SK-N-SH (cell line): ENCODE results near the gene MRPL19. TPM values are rescaled to one million over a fixed set of nuclear protein-coding genes. Genes with fewer than 3 reads are reported as not detected.

Source experiments
- CTCF ChIA-PET: fragments of 300-600, 350-600 bp; formaldehyde crosslinking; extraction: SDS; loops from one replicate; lab custom pipeline; 2021; lab: Yijun Ruan, JAX
- POLR2A ChIA-PET: fragments of 350-600 bp; sonication (Branson Sonifier 250); formaldehyde crosslinking; extraction: SDS; loops from one replicate; lab custom pipeline; 2020; ENCODE audit warnings: antibody characterized with exemption, inconsistent platforms; lab: Yijun Ruan, JAX
- DNase-seq: peaks from one replicate; pipeline ENCODE4 v3.0.0; 2012
- H2AFZ ChIP-seq: fragments of 200-600 bp; sonication (generic); 2 replicates; pipeline ENCODE4 v1.8.1; 2016; ENCODE audit warnings: antibody characterized with exemption, mild to moderate bottlenecking, low read depth
- H3F3A ChIP-seq: fragments of 200-600 bp; sonication (generic); replicated peaks from 2 replicates; pipeline ENCODE3; 2016; ENCODE audit warnings: antibody characterized with exemption, mild to moderate bottlenecking; ENCODE audit not compliant: insufficient read depth
- H3K27ac ChIP-seq, 2 experiments: fragments of 200-500 bp in 1 of 2; fragments of 200-600 bp in 1 of 2; sonication (Bioruptor generic) in 1 of 2; sonication (generic), shearing (Covaris generic) in 1 of 2; 2 replicates each; pipeline versions ENCODE4 v1.5.1 to v1.6.1; 2014 to 2016; ENCODE audit warnings: low read depth in 2 of 2, inconsistent platforms in 1 of 2, low read length in 1 of 2, mild to moderate bottlenecking in 1 of 2, mixed read lengths in 1 of 2
- H3K27me3 ChIP-seq: fragments of 200-600 bp; sonication (generic), shearing (Covaris generic); 2 replicates; pipeline ENCODE4 v1.6.1; 2016; ENCODE audit warnings: mixed run types; ENCODE audit not compliant: insufficient read depth
- H3K36me3 ChIP-seq, 2 experiments: fragments of 200-500 bp in 1 of 2; fragments of 200-600 bp in 1 of 2; sonication (Bioruptor generic) in 1 of 2; sonication (generic) in 1 of 2; replicated peaks in 1 of 2; 2 replicates each; pipeline versions ENCODE3 to v1.5.1; 2014 to 2016; ENCODE audit warnings: low read length in 1 of 2, mild to moderate bottlenecking in 1 of 2; ENCODE audit not compliant: insufficient read depth in 2 of 2, control insufficient read depth in 1 of 2
- H3K4me1 ChIP-seq, 2 experiments: fragments of 200-500 bp in 1 of 2; fragments of 200-600 bp in 1 of 2; sonication (Bioruptor generic) in 1 of 2; sonication (generic), shearing (Covaris generic) in 1 of 2; 2 replicates each; pipeline versions ENCODE4 v1.5.1 to v1.6.1; 2014 to 2016; ENCODE audit warnings: low read depth in 1 of 2, low read length in 1 of 2, mixed run types in 1 of 2; ENCODE audit not compliant: insufficient read depth in 2 of 2, control insufficient read depth in 1 of 2
- H3K4me2 ChIP-seq: fragments of 200-600 bp; sonication (generic), shearing (Covaris generic); 2 replicates; pipeline ENCODE4 v1.6.1; 2017; ENCODE audit warnings: mixed run types
- H3K4me3 ChIP-seq, 2 experiments: fragments of 200-500 bp in 1 of 2; fragments of 200-600 bp in 1 of 2; sonication (Bioruptor generic) in 1 of 2; sonication (generic), shearing (Covaris generic) in 1 of 2; 2 replicates each; pipeline versions ENCODE4 v1.5.1 to v1.8.1; 2014 to 2016; ENCODE audit warnings: low read depth in 2 of 2, inconsistent platforms in 1 of 2, low read length in 1 of 2, mild to moderate bottlenecking in 1 of 2, mixed read lengths in 1 of 2, moderate library complexity in 1 of 2
- H3K79me2 ChIP-seq: fragments of 200-600 bp; sonication (generic); 2 replicates; pipeline ENCODE4 v1.8.1; 2017; ENCODE audit warnings: mild to moderate bottlenecking; ENCODE audit not compliant: insufficient read depth
- H3K9ac ChIP-seq: fragments of 200-600 bp; sonication (generic); 2 replicates; pipeline ENCODE4 v1.6.1; 2017; ENCODE audit warnings: mixed run types
- H3K9me2 ChIP-seq: fragments of 200-600 bp; sonication (generic); 2 replicates; pipeline ENCODE4 v1.6.1; 2017; ENCODE audit warnings: mixed run types
- H3K9me3 ChIP-seq: fragments of 200-600 bp; sonication (generic); 2 replicates; pipeline ENCODE4 v1.6.1; 2017; ENCODE audit warnings: mixed run types, mild to moderate bottlenecking, moderate library complexity
- H4K20me1 ChIP-seq: fragments of 200-600 bp; sonication (generic); 2 replicates; pipeline ENCODE4 v1.6.1; 2017; ENCODE audit warnings: mild to moderate bottlenecking, mixed run types; ENCODE audit not compliant: insufficient read depth
- CTCF ChIP-seq: fragments of 200-600 bp; sonication (generic); IDR thresholded peaks from 2 replicates; pipeline ENCODE4 v1.6.1; 2017; ENCODE audit warnings: antibody characterized with exemption, mild to moderate bottlenecking, moderate library complexity
- ELF1 ChIP-seq: IDR thresholded peaks from 2 replicates; pipeline ENCODE4 v1.4.0; 2012
- EZH2phosphoT487 ChIP-seq: fragments of 200-600 bp; sonication (generic); IDR thresholded peaks from 2 replicates; pipeline ENCODE4 v1.6.1; 2017; ENCODE audit warnings: low read depth, mixed run types, mild to moderate bottlenecking, antibody characterized with exemption, moderate library complexity, borderline replicate concordance
- FOXJ3 ChIP-seq: sonication (generic); formaldehyde crosslinking; IDR thresholded peaks from 2 replicates; pipeline ENCODE4 v1.5.1; 2020; ENCODE audit warnings: mild to moderate bottlenecking, missing genetic modification reagents
- GABPA ChIP-seq: IDR thresholded peaks from 2 replicates; pipeline ENCODE4 v1.4.0; 2012; ENCODE audit warnings: low read depth, mild to moderate bottlenecking
- JUND ChIP-seq: IDR thresholded peaks from 2 replicates; pipeline ENCODE4 v1.4.0; 2012
- MAX ChIP-seq: IDR thresholded peaks from 2 replicates; pipeline ENCODE4 v1.4.0; 2012; ENCODE audit warnings: low read depth
- PBX3 ChIP-seq: IDR thresholded peaks from 2 replicates; pipeline ENCODE4; 2012
- RAD21 ChIP-seq: IDR thresholded peaks from 2 replicates; pipeline ENCODE4 v1.6.1; 2012; ENCODE audit warnings: mild to moderate bottlenecking, low read length
- RCOR1 ChIP-seq: fragments of 150-350 bp; IDR thresholded peaks from 2 replicates; pipeline ENCODE4 v1.6.1; 2017; ENCODE audit warnings: antibody characterized with exemption, low read length
- RFX5 ChIP-seq: IDR thresholded peaks from 2 replicates; pipeline ENCODE4 v1.6.1; 2012; ENCODE audit warnings: mild to moderate bottlenecking, improper control_type of control experiment, low read length
- RXRA ChIP-seq: IDR thresholded peaks from 2 replicates; pipeline ENCODE4 v1.4.0; 2012; ENCODE audit warnings: low read depth, mild to moderate bottlenecking, borderline replicate concordance
- TEAD4 ChIP-seq: IDR thresholded peaks from 2 replicates; pipeline ENCODE4 v1.4.0; 2012; ENCODE audit warnings: mild to moderate bottlenecking, borderline replicate concordance; ENCODE audit not compliant: insufficient read depth
- WGBS: methylation state at CpG from one replicate; pipeline ENCODE4 v1.1.6; 2017; ENCODE audit warnings: low lambda C conversion rate; 5-methylcytosine and 5-hydroxymethylcytosine counted together
- polyA plus RNA-seq, 3 experiments: library from polyadenylated mRNA; depleted of rRNA; stranded (reverse); fragments of >200 nt; gene quantifications; 2 replicates each; pipeline ENCODE4 v1.2.3, GENCODE V29; 2012

Gene MRPL19
- polyA plus RNA-seq, 1 of the 3 experiments (the other 2 are of a cell fraction) = 15.4 TPM

GRCh38 chr2:75698918-75699317, 52.3 kb downstream of the MRPL19 start:
- Histone ChIP-seq H3K36me3 (peaks cover 66 to 74% of the 10 kb centered on the region in 2 experiments), H3K4me3 (no peak overlapping the region), H3K4me1 (no peaks in the 10 kb centered on the region), H3K27me3 (no peaks in the 10 kb centered on the region), H3K9me3 (no peaks in the 10 kb centered on the region), H3K9me2 (no peaks in the 10 kb centered on the region), H3K27ac (no peak overlapping the region), H2AFZ (no peak overlapping the region), H3F3A (no peaks in the 10 kb centered on the region), H3K9ac (no peak overlapping the region), H4K20me1 (no peaks in the 10 kb centered on the region), H3K79me2 (no peaks in the 10 kb centered on the region), H3K4me2 (no peak overlapping the region)
- CTCF ChIA-PET = interaction anchor here (0.7 kb wide), 1 partner anchor 1672 kb away, joined by 3 read pairs; no protein-coding TSS in a partner anchor
- no peak for DNase-seq
- POLR2A ChIA-PET = no interaction called here
- 100% methylated on average over 2 of the region's 2 CpGs for WGBS
- TF ChIP-seq JUND (no peak), ELF1 (no peak), CTCF (no peak), MAX (no peak), RFX5 (no peak), EZH2phosphoT487 (no peak), RAD21 (no peak), GABPA (no peak), PBX3 (no peak), FOXJ3 (CRISPR knock-in tag) (no peak)

GRCh38 chr2:75702593-75702992, 56.0 kb downstream of the MRPL19 start:
- H3K36me3 ChIP-seq = peaks cover 51 to 58% of the 10 kb centered on the region in 2 experiments
- CTCF ChIA-PET = interaction anchor here (0.7 kb wide), 1 partner anchor 1250 kb away, joined by 4 read pairs; no protein-coding TSS in a partner anchor
- no peaks in the 10 kb centered on the region for H3K9me3 ChIP-seq
- H3K27me3 ChIP-seq = no peaks in the 10 kb centered on the region
- H3F3A ChIP-seq = peaks cover 9% of the 10 kb centered on the region
- no peak overlapping the region for H3K9ac ChIP-seq
- no peaks in the 10 kb centered on the region for H3K9me2 ChIP-seq
- H3K4me2 ChIP-seq = no peak overlapping the region
- H3K4me1 ChIP-seq = peaks cover 0 to 11% of the 10 kb centered on the region in 2 experiments; a peak in 1 of 4 replicates
- WGBS = 95% methylated on average over 4 of the region's 4 CpGs
- H2AFZ ChIP-seq = no peak overlapping the region
- no peak for TF ChIP-seq TEAD4
- TF ChIP-seq ELF1 = no peak
- no peak for TF ChIP-seq RAD21
- TF ChIP-seq MAX = no peak
- no peak for TF ChIP-seq RXRA
- no peak for TF ChIP-seq RCOR1
- TF ChIP-seq FOXJ3 (CRISPR knock-in tag) = no peak
- POLR2A ChIA-PET = no interaction called here
- H3K79me2 ChIP-seq = no peaks in the 10 kb centered on the region
- no peak overlapping the region for H3K27ac ChIP-seq
- no peaks in the 10 kb centered on the region for H4K20me1 ChIP-seq
- H3K4me3 ChIP-seq = no peak overlapping the region
- DNase-seq = no peak
